Measurements from ENCODE around the gene PIK3CA. TPM values are rescaled to one million over a fixed set of nuclear protein-coding genes. Genes with fewer than 3 reads are reported as not detected.
A peak's percentile ranks its signal among the peaks of the same experiment; 100 is the strongest.

Gene PIK3CA
- total and polyA plus RNA-seq, 8 donors, result 25.3 to 39.8 (median 32.2) TPM

GRCh38 chr3:179148616-179149405, 654 bp downstream of the PIK3CA start:
- Histone ChIP-seq H3K9me3 (no peaks in the 10 kb centered on the region), H3K27me3 (no peaks in the 10 kb centered on the region), H3K36me3 (no peaks in the 10 kb centered on the region), H3K4me1 (peaks cover 0 to 36% of the 10 kb centered on the region in 2 donors), H3K27ac (peak overlapping the region; percentile 99), H3K4me3 (peak overlapping the region; percentile 91 to 96)
- intact Hi-C loops (cut with DNase I), result loop anchor here in 1 of 2 donors (5.0 kb wide), 1 partner anchor 168 kb away; no protein-coding TSS in a partner anchor
- ATAC-seq (peak; percentile 36), DNase-seq (peak; percentile 43 to 87 (median 44))
- TF ChIP-seq CTCF (IDR thresholded peaks at IDR 0.05), result no peak

GRCh38 chr3:179149406-179149867, 1.3 kb downstream of the PIK3CA start:
- no peaks in the 10 kb centered on the region for H3K27me3 ChIP-seq
- no peak for TF ChIP-seq CTCF (IDR thresholded peaks at IDR 0.05)
- no peak for ATAC-seq
- peak overlapping the region; percentile 91 to 96 for H3K4me3 ChIP-seq
- DNase-seq, result peak in 2 of 4 donors; percentile 19 to 32
- H3K36me3 ChIP-seq, result no peaks in the 10 kb centered on the region
- intact Hi-C loops (cut with DNase I), result loop anchor here in 1 of 2 donors (5.0 kb wide), 1 partner anchor 168 kb away; no protein-coding TSS in a partner anchor
- H3K27ac ChIP-seq, result peak overlapping the region; percentile 99
- no peaks in the 10 kb centered on the region for H3K9me3 ChIP-seq
- peaks cover 0 to 36% of the 10 kb centered on the region in 2 donors for H3K4me1 ChIP-seq

- intact Hi-C loops (cut with DNase I), result loop anchor here in 1 of 2 donors (5.0 kb wide), 1 partner anchor 167 kb away; no protein-coding TSS in a partner anchor
- TF ChIP-seq CTCF (IDR thresholded peaks at IDR 0.05), result no peak
These were observed 1.8 kb downstream of the PIK3CA start for GRCh38 chr3:179149951-179150350.

GRCh38 chr3:179150610-179151009, 2.5 kb downstream of the PIK3CA start:
- ATAC-seq (no peak), DNase-seq (no peak)
- H3K9me3 ChIP-seq, result no peaks in the 10 kb centered on the region
- H3K36me3 ChIP-seq, result no peaks in the 10 kb centered on the region
- no peak overlapping the region for H3K27ac ChIP-seq
- TF ChIP-seq CTCF (IDR thresholded peaks at IDR 0.05), result no peak
- peaks cover 0 to 36% of the 10 kb centered on the region in 2 donors for H3K4me1 ChIP-seq
- intact Hi-C loops (cut with DNase I), result no loop called here
- H3K4me3 ChIP-seq, result no peak overlapping the region
- H3K27me3 ChIP-seq, result no peaks in the 10 kb centered on the region

More at GRCh38 chr3:179149951-179150350, 1.8 kb downstream of the PIK3CA start:
- peak overlapping the region; percentile 91 to 96 for H3K4me3 ChIP-seq
- DNase-seq (no peak), ATAC-seq (no peak)
- peaks cover 0 to 36% of the 10 kb centered on the region in 2 donors for H3K4me1 ChIP-seq
- H3K27ac ChIP-seq, result peak overlapping the region; percentile 99
- H3K9me3 ChIP-seq, result no peaks in the 10 kb centered on the region
- H3K36me3 ChIP-seq, result no peaks in the 10 kb centered on the region
- H3K27me3 ChIP-seq, result no peaks in the 10 kb centered on the region

GRCh38 chr3:179151474-179151873, 3.3 kb downstream of the PIK3CA start:
- Histone ChIP-seq H3K27ac (no peak overlapping the region), H3K9me3 (no peaks in the 10 kb centered on the region), H3K27me3 (no peaks in the 10 kb centered on the region), H3K36me3 (no peaks in the 10 kb centered on the region), H3K4me1 (peaks cover 0 to 44% of the 10 kb centered on the region in 2 donors), H3K4me3 (no peak overlapping the region)
- ATAC-seq (no peak), DNase-seq (no peak)
- intact Hi-C loops (cut with DNase I), result no loop called here
- no peak for TF ChIP-seq CTCF (IDR thresholded peaks at IDR 0.05)
